ENCODE data around the gene PPFIA2.

The PPFIA2 gene

GRCh38 chr12:81546811-81547210 lies 212.3 kb downstream of the PPFIA2 start:
- no peak for DNase-seq (ENCODE audit: low spot score)

DNA sequence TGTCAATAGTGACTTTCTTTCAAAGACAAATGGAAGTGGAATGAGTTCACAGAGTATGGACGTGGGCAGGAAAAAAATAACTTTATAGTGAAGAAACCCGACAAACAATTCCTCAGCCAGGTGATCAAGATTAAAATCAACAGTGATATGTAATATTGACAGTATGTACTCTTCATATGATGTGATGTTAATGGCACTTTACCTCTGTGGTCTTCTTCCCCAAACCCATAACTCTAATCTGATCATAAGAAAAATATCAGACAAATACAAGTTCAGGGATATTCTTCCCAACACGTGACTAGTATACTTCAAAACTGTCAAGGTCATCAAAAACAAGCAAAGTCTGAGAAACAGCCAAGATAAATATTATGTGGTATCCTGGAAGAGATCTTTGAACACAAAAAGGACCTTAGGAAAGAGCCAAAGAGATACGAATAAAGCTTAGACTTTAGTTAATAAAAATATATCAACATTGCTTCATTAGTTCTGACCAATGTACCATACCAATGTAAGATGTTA lies 215.5 kb downstream of the PPFIA2 start:
- no peak for DNase-seq (ENCODE audit: low spot score)

- DNase-seq (ENCODE audit: low spot score) = no peak
Measured at GRCh38 chr12:81542065-81543010, 216.8 kb downstream of the PPFIA2 start.

- no peak for DNase-seq (ENCODE audit: low spot score)
Measured at GRCh38 chr12:81541121-81541520, 218.0 kb downstream of the PPFIA2 start.

GRCh38 chr12:81539279-81539678 lies 219.9 kb downstream of the PPFIA2 start:
- no peak for DNase-seq (ENCODE audit: low spot score)

GRCh38 chr12:81533054-81533453 lies 226.1 kb downstream of the PPFIA2 start:
- DNase-seq (ENCODE audit: low spot score) = no peak

DNA sequence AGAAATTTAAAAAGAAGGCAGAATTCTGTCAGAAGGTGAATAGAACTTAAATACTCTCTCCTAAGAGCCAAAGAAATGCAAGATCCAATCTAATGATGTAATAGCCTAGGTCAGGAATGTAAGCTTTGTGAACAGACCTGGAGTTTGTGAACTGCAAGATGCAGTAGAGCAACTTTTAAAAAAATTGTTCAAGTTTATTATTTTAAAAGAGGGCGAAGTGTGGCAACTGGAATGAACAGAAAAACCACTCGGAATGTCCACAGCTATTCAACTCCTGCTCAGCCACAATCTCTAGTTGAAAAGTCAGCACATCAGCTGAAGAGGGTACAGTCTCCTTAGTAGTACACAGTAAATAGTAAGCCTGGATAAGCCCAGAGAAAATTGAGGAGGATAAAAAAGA lies 228.8 kb downstream of the PPFIA2 start:
- DNase-seq (ENCODE audit: low spot score) = no peak

- DNase-seq (ENCODE audit: low spot score) = no peak
Measured at GRCh38 chr12:81520064-81520945, 238.8 kb downstream of the PPFIA2 start.

DNA sequence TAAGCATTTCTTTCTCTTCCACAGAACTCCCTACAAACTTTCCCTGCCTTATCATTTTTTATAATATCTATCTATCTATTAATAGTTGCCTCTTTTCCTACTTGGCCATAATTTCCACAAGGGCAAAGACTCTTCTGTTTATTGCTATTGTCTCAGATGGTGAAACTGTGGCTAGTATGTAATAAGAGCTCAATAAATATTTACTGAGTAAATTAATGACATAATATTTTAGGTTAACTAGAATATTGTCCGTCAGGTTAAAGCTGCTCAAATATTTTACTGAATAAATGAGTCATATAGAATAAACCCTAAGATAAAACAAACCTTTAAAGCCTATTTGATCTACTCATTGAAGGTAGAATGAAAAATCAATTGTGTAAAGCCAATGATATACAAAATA lies 240.5 kb downstream of the PPFIA2 start:
- DNase-seq (ENCODE audit: low spot score) = no peak

DNA sequence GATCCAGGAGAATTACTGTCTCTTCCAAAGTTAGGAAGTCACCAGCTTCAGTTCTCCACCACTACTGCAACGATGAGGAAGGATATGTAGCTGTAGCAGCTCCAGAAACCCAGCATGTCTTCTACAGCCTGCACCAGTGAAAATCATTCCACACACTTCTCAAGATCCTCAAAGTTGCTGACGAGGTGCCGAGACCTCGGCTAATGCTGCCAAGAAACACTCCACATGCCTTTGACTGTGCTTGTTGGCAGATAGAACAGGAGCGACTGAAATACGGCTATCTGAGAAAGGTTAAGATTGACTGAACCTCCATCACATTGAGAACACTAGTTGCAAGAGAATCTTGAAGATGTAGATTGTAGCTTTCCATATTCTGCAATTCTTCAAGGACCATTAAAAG lies 241.9 kb downstream of the PPFIA2 start:
- DNase-seq (ENCODE audit: low spot score) = no peak

DNA sequence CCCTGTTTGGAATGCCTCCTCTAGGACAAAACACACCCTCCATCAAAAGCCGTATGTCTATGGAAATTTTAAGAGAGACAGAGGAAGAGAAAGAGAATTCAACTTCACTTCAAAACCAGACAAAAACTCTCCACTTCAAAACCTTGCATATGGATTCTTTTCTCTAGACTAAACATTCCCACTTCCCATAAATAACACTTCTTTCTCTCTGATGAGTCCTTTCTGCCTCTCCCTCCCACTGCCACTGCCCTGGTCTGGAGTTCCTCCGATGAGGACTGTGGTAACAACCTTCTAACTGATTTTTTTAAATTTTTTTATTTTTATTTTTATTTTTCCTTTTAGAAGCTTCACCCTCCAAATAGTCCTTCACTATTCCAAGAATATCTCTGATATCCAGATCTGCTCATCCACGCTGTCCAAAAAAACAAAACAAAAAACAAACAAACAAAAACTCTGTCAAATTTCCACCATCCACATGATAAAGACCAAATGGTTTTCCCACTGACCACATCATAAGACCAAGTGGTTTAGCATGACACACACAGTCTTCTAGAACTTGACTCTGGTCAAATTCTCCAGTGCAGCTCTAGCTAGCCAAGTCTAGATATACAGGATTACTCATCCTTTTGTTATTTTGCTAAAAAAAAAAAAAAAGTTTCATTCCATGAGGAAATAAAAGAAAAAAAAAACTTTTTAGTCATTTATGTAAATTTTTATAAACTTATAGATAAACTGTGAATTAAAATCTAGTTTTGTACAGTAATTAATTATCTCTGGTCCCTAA lies 256.0 kb downstream of the PPFIA2 start:
- no peak for DNase-seq (ENCODE audit: low spot score)

GRCh38 chr12:81500788-81501187 lies 258.4 kb downstream of the PPFIA2 start:
- no peak for DNase-seq (ENCODE audit: low spot score)

- no peak for DNase-seq (ENCODE audit: low spot score)
Measured at GRCh38 chr12:81499809-81500208, 259.3 kb downstream of the PPFIA2 start.

GRCh38 chr12:81492131-81492720 lies 266.9 kb downstream of the PPFIA2 start:
- no peak for DNase-seq (ENCODE audit: low spot score)

DNA sequence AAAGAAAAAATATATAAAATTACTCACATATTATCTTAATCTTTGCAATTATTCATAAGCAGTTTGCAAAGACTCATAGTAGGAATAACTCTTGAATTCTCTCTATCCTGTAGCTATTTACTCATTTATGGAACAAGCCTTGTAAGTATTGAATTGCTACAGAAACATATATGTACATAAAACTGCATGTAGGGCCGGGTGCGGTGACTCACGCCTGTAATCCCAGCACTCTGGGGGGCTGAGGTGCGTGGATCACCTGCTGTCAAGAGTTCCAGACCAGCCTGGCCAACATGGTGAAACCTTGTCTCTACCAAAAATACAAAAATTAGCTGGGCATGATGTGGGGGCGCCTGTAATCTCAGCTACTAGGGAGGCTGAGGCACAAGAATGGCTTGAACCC lies 286.2 kb downstream of the PPFIA2 start:
- DNase-seq (ENCODE audit: low spot score) = no peak

GRCh38 chr12:81470923-81471322 lies 288.2 kb downstream of the PPFIA2 start:
- DNase-seq (ENCODE audit: low spot score) = no peak

GRCh38 chr12:81468206-81468605 lies 290.9 kb downstream of the PPFIA2 start:
- peak; percentile 75 for DNase-seq (ENCODE audit: low spot score)

DNA sequence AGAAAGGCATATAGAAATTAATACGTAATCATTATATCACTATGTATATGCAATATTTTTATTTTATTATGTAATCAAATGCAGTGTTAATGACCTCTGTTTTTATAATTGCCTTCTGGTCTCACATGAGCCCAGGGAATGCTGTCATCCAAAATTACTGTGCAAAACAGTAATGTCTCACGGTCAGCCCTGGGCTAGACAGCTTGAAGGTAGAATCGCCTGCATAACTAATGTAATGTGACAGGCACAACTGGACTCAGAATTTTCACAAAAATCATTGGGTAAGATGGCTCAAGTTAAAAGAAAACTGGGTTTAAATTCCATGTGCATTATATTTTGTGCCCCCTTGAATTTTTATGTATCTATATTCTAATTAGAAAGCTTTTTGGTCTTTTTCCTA lies 293.3 kb downstream of the PPFIA2 start:
- DNase-seq (ENCODE audit: low spot score) = no peak

DNA sequence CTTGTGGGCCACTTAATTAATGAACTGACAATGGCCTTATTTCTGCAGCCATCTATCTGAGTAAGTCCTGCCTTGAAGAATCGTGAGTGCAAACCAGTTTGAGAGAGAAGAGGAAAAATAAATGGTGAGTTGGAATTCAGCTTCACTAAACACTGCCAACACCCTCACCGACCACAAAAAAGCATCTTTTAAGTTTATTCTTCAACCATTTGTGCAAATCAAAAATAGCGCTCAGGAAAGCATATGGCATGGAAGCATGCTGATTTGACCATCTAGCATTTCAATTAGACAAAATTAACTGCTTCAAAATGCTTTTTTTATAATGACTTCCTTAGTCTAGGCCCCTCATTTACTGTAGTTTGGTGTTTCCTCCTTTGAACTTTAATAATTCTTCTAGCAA lies 294.0 kb downstream of the PPFIA2 start:
- no peak for DNase-seq (ENCODE audit: low spot score)

DNA sequence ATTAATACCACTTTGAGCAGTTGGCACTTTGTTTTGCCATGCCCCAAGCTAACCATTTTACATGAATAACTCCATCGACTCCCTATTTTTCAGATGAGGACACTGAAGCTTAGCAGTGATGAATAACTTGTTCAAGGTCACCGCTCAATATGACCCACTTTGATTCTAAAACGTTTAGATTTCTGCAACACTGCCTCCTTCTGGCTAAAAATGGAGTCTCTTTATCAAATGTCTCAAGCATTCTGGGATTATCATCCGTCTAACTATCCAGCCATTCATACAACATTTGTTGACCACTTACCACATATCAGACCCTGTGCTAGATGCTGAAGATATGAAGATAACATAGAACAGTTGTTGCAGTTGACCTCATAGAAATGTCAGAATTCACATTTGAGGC lies 298.0 kb downstream of the PPFIA2 start:
- no peak for DNase-seq (ENCODE audit: low spot score)

DNA sequence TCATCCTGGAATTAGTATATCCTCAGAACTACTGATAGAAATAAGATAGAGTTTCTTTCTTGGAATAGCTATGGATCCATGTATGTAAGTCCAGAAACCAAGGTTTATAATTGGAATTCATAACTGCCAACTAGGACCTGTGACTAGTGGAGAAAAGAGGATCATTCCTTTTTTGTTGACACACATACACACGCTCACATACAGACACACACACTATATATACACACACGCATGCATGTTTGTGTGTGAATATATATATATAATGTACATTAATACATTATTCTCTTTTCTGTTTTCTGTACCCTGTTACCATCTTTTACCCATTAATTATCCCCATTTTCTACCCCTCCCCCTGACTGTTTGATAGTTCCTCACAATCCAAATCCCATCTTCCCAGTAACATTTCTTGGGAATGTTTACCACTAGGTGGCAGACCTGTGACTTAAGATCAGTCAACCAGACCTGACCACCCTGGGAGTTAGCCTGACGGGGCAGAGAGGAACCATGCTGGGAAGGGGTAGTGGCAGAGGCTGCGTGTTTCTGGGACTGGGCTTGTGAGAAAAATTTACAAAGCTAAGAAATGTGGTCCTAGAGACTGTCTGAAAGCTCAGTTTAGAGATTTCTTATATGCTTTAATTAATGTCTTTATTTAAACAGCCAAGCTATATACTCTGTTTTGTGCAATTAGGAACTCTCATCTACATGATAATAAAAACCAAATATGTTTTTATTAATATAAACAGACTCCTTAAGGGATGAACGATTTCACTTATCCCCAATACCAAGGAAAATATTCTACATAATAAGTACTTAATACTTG lies 308.0 kb downstream of the PPFIA2 start:
- DNase-seq (ENCODE audit: low spot score) = peak; percentile 72
